ENCODE results near the gene GGA1.

DNA sequence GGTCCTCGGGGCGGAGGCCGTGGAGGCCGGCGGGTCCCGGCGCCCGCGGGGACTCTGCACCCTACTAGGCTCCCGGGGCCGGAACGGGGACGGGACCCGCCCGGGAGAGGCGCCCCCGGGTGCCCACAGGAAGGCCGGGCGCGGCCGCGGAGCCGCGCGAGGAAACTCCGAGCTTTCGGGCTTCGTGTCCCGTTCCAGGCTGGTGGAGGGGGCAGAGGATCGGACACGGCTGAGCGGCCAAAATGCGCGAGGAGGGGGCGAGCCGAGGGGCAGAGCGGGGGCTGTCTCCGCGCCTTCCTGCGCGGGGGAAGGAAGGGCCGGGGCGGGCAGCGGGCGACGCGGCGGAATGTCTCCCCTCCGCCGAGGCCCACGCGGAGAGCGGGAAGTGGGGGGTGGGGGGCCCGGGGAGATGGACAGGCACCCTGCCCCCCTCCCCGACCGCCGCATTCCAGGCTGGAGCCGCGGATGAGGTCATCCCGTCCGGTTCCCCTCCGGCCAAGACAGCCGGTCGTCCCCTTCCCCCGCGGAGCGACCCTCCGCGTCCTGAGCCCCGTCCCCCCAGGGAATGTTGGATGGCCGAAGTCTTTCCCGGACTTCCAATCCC, 47.9 kb upstream of the GGA1 start:
- TF ChIP-seq, protein P1, sequence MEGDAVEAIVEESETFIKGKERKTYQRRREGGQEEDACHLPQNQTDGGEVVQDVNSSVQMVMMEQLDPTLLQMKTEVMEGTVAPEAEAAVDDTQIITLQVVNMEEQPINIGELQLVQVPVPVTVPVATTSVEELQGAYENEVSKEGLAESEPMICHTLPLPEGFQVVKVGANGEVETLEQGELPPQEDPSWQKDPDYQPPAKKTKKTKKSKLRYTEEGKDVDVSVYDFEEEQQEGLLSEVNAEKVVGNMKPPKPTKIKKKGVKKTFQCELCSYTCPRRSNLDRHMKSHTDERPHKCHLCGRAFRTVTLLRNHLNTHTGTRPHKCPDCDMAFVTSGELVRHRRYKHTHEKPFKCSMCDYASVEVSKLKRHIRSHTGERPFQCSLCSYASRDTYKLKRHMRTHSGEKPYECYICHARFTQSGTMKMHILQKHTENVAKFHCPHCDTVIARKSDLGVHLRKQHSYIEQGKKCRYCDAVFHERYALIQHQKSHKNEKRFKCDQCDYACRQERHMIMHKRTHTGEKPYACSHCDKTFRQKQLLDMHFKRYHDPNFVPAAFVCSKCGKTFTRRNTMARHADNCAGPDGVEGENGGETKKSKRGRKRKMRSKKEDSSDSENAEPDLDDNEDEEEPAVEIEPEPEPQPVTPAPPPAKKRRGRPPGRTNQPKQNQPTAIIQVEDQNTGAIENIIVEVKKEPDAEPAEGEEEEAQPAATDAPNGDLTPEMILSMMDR (IDR thresholded peaks at IDR 0.05) = no peak
- no peak for TF ChIP-seq POLR2A (IDR thresholded peaks at IDR 0.05)
- peak in 2 of 3 donors; percentile 15 to 40 for TF ChIP-seq POLR2AphosphoS5 (IDR thresholded peaks at IDR 0.05)

All from breast epithelium (tissue), 3 donors.